Measurements from ENCODE around the gene CRIP2.

DNA sequence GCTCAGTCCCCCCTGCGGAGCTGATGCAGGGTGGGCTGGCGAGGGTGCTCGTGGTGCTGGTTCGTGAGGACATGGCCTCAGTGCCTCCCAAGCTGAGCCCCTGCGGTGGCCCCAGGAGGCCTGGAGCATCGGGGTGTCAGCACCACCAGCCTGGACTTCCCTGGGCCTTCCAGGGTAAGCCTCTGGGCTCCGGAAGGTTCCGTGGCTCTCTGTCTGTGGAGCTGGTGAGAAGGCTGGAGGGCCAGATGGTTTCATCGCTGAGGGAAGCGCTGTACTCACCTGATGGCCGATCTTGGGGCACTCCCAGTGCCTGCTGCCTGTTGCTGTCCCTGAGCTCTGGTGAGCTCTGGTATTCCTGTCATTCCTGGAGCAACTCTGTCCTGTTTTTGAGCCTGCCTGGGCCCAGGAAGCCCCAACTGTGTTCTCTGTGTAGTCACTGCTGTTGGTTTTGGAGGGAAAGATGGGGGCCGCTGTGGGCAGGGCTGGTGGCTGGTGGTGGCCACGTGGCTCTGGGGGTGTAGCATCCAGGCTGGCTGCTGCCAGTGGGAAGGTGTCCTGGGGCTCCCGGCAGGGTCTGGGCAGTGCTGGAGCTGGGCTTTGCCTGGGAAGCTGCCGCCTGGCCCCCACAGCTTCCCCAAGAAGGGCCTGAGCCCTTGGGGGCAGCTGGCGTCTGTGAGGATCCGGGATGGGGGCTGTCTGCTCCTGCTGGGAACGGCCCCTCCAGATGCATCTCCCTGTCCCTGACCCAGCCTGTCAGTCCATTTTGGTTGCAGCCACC, 36.7 kb upstream of the CRIP2 start:
- TF ChIP-seq, protein P1, sequence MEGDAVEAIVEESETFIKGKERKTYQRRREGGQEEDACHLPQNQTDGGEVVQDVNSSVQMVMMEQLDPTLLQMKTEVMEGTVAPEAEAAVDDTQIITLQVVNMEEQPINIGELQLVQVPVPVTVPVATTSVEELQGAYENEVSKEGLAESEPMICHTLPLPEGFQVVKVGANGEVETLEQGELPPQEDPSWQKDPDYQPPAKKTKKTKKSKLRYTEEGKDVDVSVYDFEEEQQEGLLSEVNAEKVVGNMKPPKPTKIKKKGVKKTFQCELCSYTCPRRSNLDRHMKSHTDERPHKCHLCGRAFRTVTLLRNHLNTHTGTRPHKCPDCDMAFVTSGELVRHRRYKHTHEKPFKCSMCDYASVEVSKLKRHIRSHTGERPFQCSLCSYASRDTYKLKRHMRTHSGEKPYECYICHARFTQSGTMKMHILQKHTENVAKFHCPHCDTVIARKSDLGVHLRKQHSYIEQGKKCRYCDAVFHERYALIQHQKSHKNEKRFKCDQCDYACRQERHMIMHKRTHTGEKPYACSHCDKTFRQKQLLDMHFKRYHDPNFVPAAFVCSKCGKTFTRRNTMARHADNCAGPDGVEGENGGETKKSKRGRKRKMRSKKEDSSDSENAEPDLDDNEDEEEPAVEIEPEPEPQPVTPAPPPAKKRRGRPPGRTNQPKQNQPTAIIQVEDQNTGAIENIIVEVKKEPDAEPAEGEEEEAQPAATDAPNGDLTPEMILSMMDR (IDR thresholded peaks at IDR 0.05; ENCODE audit: low read depth, low read length, missing input control), result no peak
- TF ChIP-seq RAD21 (IDR thresholded peaks at IDR 0.05), result no peak
- TF ChIP-seq, protein P2, sequence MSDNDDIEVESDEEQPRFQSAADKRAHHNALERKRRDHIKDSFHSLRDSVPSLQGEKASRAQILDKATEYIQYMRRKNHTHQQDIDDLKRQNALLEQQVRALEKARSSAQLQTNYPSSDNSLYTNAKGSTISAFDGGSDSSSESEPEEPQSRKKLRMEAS (IDR thresholded peaks at IDR 0.05), result no peak

All from liver (tissue), 3 donors.